Measurements from ENCODE around the gene TENT5C.

Gene TENT5C

DNA sequence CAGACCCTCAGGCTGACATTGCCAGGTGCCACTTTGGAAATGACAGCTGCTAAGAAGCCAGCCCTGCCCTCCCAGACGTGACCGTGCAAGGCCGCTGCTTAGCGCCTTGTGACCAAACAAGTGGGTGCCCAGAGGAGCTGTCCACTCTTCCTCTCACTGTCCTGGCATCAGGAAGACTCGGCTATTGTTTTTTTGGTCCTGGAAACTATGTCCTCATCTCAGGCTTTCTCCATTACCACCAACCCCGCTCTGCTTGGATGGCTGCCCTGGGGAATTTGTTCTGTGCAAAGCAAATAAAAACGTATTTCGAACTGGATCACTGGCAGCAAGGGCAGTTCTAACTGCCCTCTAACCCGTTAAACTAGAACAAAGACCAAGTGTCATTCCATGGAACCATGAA lies 13.7 kb upstream of the TENT5C start:
- DNase-seq (ENCODE audit: low spot score), result no peak

GRCh38 chr1:117594261-117594990 lies 11.4 kb upstream of the TENT5C start:
- DNase-seq (ENCODE audit: low spot score), result no peak

- no peak for DNase-seq (ENCODE audit: low spot score)
Measured at GRCh38 chr1:117596023-117596720, 9.7 kb upstream of the TENT5C start.

- no peak for DNase-seq (ENCODE audit: low spot score)
Measured at GRCh38 chr1:117598489-117598888, 7.4 kb upstream of the TENT5C start.

- DNase-seq (ENCODE audit: low spot score), result no peak
Measured at GRCh38 chr1:117599286-117600221, 6.3 kb upstream of the TENT5C start.

- DNase-seq (ENCODE audit: low spot score), result no peak
Measured at GRCh38 chr1:117600325-117600943, 5.4 kb upstream of the TENT5C start.

GRCh38 chr1:117600966-117601365 lies 4.9 kb upstream of the TENT5C start:
- no peak for DNase-seq (ENCODE audit: low spot score)

DNA sequence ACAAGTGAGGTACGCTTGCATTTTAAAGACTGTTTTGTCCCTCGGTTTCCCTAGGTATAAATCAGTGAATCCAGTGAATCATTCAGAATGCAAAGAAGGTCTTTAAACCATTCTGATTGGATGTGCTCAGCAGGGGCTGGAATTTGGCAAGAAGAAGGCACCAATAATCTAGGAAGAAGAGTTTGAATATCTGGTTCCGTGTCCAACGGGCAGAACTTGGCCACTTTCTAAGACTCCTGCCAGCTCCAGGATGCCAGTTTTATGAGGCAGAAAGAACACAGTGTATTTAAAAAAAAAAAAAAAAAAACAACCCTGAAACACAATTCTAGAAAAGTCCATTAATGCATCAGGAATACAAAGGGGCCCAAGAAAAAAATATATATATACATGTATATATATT lies 3.0 kb upstream of the TENT5C start:
- DNase-seq (ENCODE audit: low spot score), result no peak

GRCh38 chr1:117605164-117605773 lies 579 bp upstream of the TENT5C start:
- no peak for DNase-seq (ENCODE audit: low spot score)

- DNase-seq (ENCODE audit: low spot score), result no peak
Measured at GRCh38 chr1:117606649-117607430, 992 bp downstream of the TENT5C start.

- DNase-seq (ENCODE audit: low spot score), result no peak
Measured at GRCh38 chr1:117607471-117607870, 1.6 kb downstream of the TENT5C start.

DNA sequence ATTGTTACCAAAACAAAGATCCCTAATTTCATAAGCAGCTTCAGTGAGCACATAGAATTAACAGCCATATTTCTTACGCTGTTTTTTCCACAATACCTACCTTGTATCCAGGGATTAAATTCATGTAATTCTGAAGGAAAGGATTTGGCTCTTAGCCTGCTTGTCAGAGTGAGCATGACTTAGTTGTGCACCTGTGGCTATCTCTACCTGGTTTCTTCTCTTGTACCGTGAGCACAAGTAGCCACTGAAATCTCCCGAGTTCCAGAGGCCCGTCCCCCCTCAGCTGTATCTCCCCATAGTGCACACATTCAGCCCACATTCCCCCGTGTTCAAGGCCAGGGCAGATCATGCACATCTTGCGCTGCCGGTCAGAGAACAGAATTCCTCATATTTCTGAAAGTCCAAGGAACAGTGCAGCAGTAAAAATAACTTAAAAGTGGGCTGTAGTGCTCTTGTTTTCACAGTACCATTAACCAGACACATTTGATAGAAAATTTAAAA lies 2.3 kb downstream of the TENT5C start:
- no peak for DNase-seq (ENCODE audit: low spot score)

DNA sequence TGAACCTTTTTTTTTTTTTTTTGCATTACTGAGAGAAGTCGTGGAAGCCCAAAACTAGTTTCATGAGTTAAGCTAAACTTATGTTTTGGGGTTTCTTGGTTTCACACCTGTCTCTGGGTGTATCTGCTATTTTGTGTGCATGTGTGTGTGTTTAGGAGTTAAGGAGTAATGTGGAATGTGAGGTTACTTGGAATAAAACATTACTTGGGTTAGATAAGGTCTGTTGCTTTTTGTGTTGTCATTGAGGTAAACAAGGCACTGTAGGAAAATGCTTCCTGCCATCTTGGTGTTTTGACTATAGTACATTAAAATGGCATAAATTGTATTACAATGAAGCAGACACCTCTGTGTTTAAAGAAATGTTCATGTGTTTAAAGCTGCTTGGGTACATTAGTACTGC lies 2.9 kb downstream of the TENT5C start:
- no peak for DNase-seq (ENCODE audit: low spot score)

- DNase-seq (ENCODE audit: low spot score), result no peak
Measured at GRCh38 chr1:117609471-117609911, 3.6 kb downstream of the TENT5C start.

DNA sequence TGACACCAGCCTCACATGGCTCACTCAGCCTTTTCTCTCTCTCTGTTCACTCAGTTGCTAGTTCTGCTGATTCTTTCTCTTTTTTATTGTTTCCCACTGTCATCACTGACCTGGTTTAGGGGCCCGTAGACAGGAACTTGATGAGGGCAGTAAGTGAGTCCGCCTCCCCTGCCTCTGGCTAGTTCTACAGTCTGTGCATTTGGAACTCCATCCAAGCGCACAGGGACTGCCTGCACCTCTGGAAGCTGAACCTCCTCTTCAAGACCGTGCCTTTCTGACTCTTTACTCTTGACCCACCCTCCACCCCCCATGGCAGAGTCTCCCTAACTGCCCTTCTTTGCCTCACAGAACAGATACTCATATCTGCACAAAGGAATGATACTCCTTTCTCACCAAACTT lies 4.2 kb downstream of the TENT5C start:
- DNase-seq (ENCODE audit: low spot score), result no peak

GRCh38 chr1:117611121-117611601 lies 5.3 kb downstream of the TENT5C start:
- DNase-seq (ENCODE audit: low spot score), result no peak

DNA sequence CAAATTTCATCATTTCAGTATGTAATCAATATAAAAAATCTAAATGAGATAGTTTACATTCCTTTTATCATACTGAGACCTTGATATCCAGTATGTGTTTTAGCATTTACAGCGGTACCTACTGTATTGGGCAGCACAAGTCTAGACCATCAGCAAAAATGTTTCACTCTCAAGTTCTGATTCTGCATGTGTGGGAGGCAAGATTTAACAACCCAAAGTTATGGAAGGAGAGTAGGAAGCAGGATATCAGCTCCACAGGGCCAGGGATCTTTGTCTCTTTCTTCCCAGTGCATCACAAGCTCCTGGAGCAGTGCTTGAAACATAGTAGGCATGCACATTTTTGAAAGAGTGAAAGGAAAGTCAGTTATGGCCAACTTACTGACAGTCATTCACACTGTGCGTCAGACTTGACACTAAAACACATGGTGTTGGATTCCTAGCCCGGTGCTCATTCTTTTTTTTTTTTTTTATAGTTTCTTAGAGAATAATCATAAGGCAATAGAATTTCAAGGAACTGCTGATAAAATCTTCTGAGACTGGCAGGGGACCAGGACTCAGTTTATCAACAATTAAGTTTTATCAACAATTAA lies 6.1 kb downstream of the TENT5C start:
- no peak for DNase-seq (ENCODE audit: low spot score)

DNA sequence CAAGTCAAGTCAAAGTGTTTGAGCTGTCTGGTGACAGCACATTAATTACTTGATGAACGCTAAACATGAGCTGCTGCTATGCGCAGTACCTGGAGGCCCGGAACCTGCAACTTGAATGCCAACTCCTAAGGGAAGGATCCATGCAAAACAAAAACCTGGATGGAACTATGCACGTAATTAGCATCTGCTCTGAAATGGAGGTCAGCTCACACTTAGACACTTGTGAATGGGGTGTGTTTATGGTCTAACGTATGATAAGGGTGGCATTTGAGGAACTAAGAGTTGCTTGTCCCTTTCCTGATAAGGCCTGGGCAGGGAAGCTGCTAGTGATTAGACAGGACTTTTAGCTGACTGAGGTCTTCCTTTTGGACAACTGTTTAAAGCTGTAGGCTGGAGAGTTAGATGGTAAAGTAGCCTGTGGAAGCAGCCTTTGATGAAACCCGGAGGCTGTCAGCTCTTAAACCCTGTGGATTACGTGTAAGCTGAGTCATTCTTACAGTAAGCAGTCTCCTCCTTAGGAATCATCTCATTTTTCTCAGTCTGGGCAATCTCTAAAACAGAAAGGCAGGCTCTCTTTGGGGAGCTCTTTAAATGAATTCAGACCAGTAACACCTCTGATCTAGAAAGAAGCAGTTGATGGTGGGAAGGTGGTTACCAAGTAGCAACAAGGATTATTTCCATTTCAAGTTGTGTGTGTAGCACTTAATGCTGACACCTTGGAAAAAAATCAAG lies 6.8 kb downstream of the TENT5C start:
- DNase-seq (ENCODE audit: low spot score), result no peak

- DNase-seq (ENCODE audit: low spot score), result no peak
Measured at GRCh38 chr1:117613249-117613968, 7.6 kb downstream of the TENT5C start.

All from COLO829 (cell line).